CD4-positive, alpha-beta T cell treated with Interferon gamma for 1 hour (primary cell): ENCODE data around the gene CBX4.

Experiments
- DNase-seq: peaks from one replicate; pipeline ENCODE4 v3.0.0-alpha.2; 2020

CBX4 gene

GRCh38 chr17:79811011-79811867 lies 28.0 kb downstream of the CBX4 start:
- DNase-seq: no peak

GRCh38 chr17:79810130-79811010 lies 28.9 kb downstream of the CBX4 start:
- DNase-seq: peak; percentile 82

GRCh38 chr17:79809530-79810129 lies 29.6 kb downstream of the CBX4 start:
- DNase-seq: no peak

DNA sequence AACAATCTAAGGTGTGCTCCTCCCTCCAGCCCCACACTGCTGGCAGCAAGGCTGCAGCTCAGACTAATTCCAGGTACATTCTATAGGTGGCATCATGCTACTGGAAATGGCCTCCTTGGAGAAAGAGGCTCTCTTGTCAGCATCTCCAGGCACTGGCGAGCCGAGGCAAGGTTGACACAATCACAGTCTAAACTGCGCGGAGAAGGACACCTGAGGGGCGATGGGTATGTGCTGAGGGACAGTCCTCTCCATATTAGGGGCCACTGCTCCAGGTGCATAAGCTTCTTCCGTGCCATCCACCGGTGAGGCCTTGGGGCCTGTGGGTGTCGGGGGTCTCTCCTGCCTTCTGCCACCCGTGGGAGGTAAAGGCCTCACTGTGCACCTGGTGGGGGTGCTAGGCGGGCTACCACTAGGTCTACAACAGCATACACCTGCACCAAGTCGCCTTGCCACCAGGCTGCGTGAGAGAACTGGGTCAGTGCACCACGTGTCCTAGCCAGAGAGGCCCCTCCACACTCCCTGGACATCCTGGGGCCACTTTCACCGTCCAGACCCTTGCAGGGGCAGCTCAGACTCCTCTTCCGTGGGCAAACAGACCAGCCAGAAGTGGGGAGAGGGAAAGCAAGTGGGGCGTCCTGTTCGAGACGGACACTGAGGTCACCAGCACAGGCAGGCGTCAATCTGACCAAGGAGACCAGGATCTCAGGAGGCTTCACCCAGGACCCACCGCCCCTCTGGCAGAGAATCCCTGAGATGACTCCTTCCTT lies 30.3 kb downstream of the CBX4 start:
- DNase-seq: no peak

- DNase-seq: no peak
Observed at GRCh38 chr17:79806863-79807720, 32.1 kb downstream of the CBX4 start.

DNA sequence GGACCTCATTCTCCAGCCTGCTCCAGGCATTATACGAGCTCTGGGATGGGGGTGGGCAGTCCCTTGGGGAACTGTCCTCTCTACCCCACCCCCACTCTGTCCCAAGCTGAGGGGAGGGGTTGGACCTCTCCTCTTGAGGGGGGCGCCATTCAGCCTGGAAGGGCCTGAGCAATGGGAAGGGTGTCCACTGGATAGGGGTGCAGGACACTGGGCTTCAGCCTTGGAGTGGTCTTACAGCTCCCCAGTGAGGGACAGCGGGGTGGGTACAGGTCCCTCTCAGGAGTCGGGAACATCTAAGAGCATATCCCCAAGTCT lies 32.8 kb downstream of the CBX4 start:
- no peak for DNase-seq

- no peak for DNase-seq
Observed at GRCh38 chr17:79804856-79805696, 34.2 kb downstream of the CBX4 start.

GRCh38 chr17:79803997-79804855 lies 35.0 kb downstream of the CBX4 start:
- peak; percentile 49 for DNase-seq

GRCh38 chr17:79803421-79803996 lies 35.7 kb downstream of the CBX4 start:
- DNase-seq: no peak

- no peak for DNase-seq
Observed at GRCh38 chr17:79802736-79803420, 36.4 kb downstream of the CBX4 start.

- no peak for DNase-seq
Observed at GRCh38 chr17:79802039-79802735, 37.1 kb downstream of the CBX4 start.

DNA sequence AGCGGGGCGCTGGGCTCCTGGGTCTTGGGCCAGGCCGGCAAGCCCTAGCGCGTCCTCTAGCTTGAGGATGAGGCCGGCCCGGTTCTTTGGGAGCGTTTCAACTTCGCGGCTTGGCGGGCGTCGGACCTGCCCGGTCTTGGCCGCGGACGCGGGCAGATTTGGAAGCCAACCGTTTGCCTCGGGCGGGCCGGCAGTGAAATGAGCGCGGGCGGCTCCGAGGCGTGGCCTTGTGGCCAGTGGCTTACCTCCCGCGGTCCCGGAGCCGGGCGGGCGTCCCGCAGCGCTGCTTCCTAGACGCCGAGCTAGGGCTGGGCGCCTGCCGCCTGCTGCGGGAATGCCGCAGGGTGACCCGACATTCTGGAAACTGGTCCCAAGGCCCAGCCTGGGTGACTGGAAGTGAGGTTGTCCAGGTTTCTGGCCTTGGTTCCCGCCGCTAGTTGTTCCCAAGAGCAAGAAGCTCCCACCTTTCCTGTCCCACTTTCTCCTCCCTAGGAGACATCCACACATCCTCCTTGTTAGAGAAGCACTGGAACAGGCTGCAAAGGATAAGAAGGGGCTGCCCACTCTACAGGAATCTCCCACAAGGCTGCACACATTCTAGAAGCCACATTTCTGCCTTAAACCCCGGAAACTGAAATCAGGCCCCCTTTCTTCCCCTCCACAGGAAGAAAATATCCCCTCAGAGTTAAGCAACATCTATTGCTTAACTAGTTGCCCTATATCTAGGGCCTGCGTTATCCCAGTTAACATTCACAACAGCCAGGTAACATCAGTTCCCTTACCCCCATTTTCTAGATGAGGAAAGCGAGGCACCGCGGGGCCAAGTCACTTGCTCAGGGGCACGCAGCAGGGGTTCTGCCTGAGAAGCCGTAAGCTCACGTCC lies 37.8 kb downstream of the CBX4 start:
- no peak for DNase-seq

- no peak for DNase-seq
Observed at GRCh38 chr17:79800325-79801155, 38.7 kb downstream of the CBX4 start.

GRCh38 chr17:79799538-79800324 lies 39.5 kb downstream of the CBX4 start:
- DNase-seq: no peak

GRCh38 chr17:79799174-79799537 lies 40.1 kb downstream of the CBX4 start:
- no peak for DNase-seq
